ENCODE measurements around the gene NR3C2. TPM values are rescaled to one million over a fixed set of nuclear protein-coding genes. Genes with fewer than 3 reads are reported as not detected.

Gene NR3C2
- total RNA-seq, 2 donors from 2014 or later: 0.44 to 0.82 TPM

DNA sequence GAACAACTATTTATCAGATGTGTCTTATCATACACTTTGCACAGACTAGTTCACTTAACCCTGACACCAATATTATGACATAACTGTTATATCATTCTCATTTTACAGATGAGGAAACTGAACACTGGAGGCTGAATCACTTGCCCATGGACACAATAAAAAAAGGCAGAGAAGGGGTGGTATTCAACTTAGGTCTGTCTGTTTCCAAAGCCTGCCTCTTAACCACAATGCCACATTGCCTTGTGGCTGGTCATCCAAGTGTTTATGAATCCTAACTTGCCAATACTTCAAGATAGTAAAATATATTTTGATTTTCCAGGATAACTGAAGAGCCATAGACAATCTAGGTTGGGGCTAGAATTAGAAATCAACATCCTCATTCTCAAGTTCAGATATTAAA is 327.8 kb downstream of the NR3C2 start:
- TF ChIP-seq, protein P1, sequence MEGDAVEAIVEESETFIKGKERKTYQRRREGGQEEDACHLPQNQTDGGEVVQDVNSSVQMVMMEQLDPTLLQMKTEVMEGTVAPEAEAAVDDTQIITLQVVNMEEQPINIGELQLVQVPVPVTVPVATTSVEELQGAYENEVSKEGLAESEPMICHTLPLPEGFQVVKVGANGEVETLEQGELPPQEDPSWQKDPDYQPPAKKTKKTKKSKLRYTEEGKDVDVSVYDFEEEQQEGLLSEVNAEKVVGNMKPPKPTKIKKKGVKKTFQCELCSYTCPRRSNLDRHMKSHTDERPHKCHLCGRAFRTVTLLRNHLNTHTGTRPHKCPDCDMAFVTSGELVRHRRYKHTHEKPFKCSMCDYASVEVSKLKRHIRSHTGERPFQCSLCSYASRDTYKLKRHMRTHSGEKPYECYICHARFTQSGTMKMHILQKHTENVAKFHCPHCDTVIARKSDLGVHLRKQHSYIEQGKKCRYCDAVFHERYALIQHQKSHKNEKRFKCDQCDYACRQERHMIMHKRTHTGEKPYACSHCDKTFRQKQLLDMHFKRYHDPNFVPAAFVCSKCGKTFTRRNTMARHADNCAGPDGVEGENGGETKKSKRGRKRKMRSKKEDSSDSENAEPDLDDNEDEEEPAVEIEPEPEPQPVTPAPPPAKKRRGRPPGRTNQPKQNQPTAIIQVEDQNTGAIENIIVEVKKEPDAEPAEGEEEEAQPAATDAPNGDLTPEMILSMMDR (conservative IDR thresholded peaks at IDR 0.05): no peak
- no peak overlapping the region for H3K4me3 Mint-ChIP-seq
- H3K4me1 ChIP-seq (ENCODE audit: control insufficient read depth, insufficient read depth, low read length): no peaks in the 10 kb centered on the region
- H3K27me3 ChIP-seq (ENCODE audit: control insufficient read depth, insufficient read depth, low read length, poor library complexity, severe bottlenecking): no peaks in the 10 kb centered on the region
- no peaks in the 10 kb centered on the region for H3K9me3 ChIP-seq (ENCODE audit: control insufficient read depth, low read length)
- DNase-seq: no peak
- no peaks in the 10 kb centered on the region for H3K9me3 Mint-ChIP-seq
- H3K4me1 Mint-ChIP-seq: peaks cover 2% of the 10 kb centered on the region
- H3K27me3 Mint-ChIP-seq (ENCODE audit: insufficient read depth): no peaks in the 10 kb centered on the region
- H3K36me3 ChIP-seq (ENCODE audit: control insufficient read depth, insufficient read depth, low read length): no peaks in the 10 kb centered on the region
- H3K9ac ChIP-seq (ENCODE audit: extremely low read depth, low read length, poor library complexity, severe bottlenecking): no peak overlapping the region
- no peak overlapping the region for H3K4me3 ChIP-seq (ENCODE audit: low read length)
- no peak overlapping the region for H3K27ac Mint-ChIP-seq
- no peak overlapping the region for H3K27ac ChIP-seq (ENCODE audit: low read depth, low read length)
- no peaks in the 10 kb centered on the region for H3K36me3 Mint-ChIP-seq (ENCODE audit: low read depth)

DNA sequence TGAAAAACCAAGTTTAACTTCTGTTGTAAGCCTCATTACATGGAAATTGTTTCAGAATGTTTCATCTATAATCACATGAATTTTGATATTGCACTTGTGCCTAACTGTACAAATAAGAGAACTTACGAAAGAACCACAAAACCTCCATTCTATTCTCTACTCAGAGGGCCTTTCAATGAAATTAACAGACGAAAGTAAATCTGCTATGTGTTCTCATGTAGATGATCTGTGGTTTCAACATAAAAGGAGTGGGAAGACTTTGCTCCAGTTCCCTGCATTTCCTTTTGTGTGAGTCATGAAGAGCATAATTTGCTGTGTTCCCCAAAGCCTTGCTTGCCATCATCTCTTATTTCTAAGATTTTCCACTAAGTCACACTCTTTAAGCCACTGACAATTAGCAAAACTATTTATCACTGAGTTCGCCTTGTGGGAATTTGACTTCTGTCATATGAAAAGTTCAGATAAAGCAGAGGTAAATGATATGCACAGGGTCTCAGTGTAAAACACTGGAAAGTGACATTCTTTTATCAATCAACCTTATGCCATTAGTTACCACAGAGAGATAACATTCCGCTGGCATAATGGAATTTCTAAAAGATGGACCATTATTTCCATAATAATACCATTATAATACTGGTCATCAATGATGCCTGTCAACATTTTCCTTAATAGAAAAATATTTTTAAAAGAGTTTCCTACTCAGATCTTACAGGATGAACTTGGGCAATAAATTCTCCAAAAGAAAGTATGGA is 329.8 kb downstream of the NR3C2 start:
- Histone ChIP-seq H3K27me3 (ENCODE audit: control insufficient read depth, insufficient read depth, low read length, poor library complexity, severe bottlenecking) (no peaks in the 10 kb centered on the region), H3K27ac (ENCODE audit: low read depth, low read length) (no peak overlapping the region), H3K36me3 (ENCODE audit: control insufficient read depth, insufficient read depth, low read length) (no peaks in the 10 kb centered on the region), H3K9me3 (ENCODE audit: control insufficient read depth, low read length) (no peaks in the 10 kb centered on the region), H3K4me3 (ENCODE audit: low read length) (no peak overlapping the region), H3K4me1 (ENCODE audit: control insufficient read depth, insufficient read depth, low read length) (no peaks in the 10 kb centered on the region), H3K9ac (ENCODE audit: extremely low read depth, low read length, poor library complexity, severe bottlenecking) (no peak overlapping the region)
- no peak for DNase-seq
- H3K27ac Mint-ChIP-seq: no peak overlapping the region
- no peaks in the 10 kb centered on the region for H3K36me3 Mint-ChIP-seq (ENCODE audit: low read depth)
- no peak overlapping the region for H3K4me3 Mint-ChIP-seq
- peaks cover 3% of the 10 kb centered on the region for H3K9me3 Mint-ChIP-seq
- TF ChIP-seq, protein P1 (conservative IDR thresholded peaks at IDR 0.05): no peak
- 90 to 91% methylated on average over 2 to 4 of the region's 4 CpGs for WGBS, 2 experiments (ENCODE audit: insufficient coverage in 1 of 2, insufficient read length in 1 of 2)
- H3K27me3 Mint-ChIP-seq (ENCODE audit: insufficient read depth): no peaks in the 10 kb centered on the region
- peaks cover 2% of the 10 kb centered on the region for H3K4me1 Mint-ChIP-seq

DNA sequence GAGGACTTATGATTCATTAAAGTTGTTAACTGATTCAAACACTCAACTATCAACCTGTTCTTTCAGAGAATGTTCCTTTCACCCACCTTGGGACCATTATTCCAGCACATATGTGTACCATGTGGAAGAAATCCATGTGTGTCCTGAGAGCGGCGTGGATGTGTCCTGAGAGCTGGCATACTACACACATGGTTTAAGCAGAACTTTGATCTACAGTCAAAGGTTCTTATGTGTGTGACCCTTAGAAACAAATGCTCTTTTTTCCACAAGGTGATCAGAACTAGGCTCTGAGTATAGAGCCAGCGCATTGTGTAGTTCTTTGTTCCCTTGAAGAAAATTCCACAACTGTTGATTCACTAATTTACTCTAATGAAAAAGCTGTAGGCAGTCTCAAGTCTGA is 332.0 kb downstream of the NR3C2 start:
- Histone ChIP-seq H3K9me3 (ENCODE audit: control insufficient read depth, low read length) (no peaks in the 10 kb centered on the region), H3K27me3 (ENCODE audit: control insufficient read depth, insufficient read depth, low read length, poor library complexity, severe bottlenecking) (no peaks in the 10 kb centered on the region), H3K4me3 (ENCODE audit: low read length) (no peak overlapping the region), H3K4me1 (ENCODE audit: control insufficient read depth, insufficient read depth, low read length) (no peaks in the 10 kb centered on the region), H3K9ac (ENCODE audit: extremely low read depth, low read length, poor library complexity, severe bottlenecking) (no peak overlapping the region), H3K27ac (ENCODE audit: low read depth, low read length) (no peak overlapping the region), H3K36me3 (ENCODE audit: control insufficient read depth, insufficient read depth, low read length) (no peaks in the 10 kb centered on the region)
- peaks cover 1% of the 10 kb centered on the region for H3K27me3 Mint-ChIP-seq (ENCODE audit: insufficient read depth)
- no peak overlapping the region for H3K27ac Mint-ChIP-seq
- 89 to 99% methylated on average over 3 of the region's 3 CpGs for WGBS, 2 experiments (ENCODE audit: insufficient coverage in 1 of 2, insufficient read length in 1 of 2)
- peaks cover 24% of the 10 kb centered on the region for H3K9me3 Mint-ChIP-seq
- peaks cover 2% of the 10 kb centered on the region for H3K4me1 Mint-ChIP-seq
- H3K4me3 Mint-ChIP-seq: no peak overlapping the region
- TF ChIP-seq, protein P1 (conservative IDR thresholded peaks at IDR 0.05): no peak
- peaks cover 4% of the 10 kb centered on the region for H3K36me3 Mint-ChIP-seq (ENCODE audit: low read depth)
- DNase-seq: no peak
